Kasumi-1 (cell line): ENCODE measurements around the gene SLC27A1.
"Not testable (repeated sequence)": the region's sequence is repeated elsewhere in the genome, so short reads cannot be mapped to it uniquely, and the experiment has no call there.

Experiments used
- DNase-seq, 2 experiments: peaks; one replicate each; lab custom pipeline; 2025; lab: John Stamatoyannopoulos, UW

Gene SLC27A1

GRCh38 chr19:17511724-17512573 lies 41.6 kb downstream of the SLC27A1 start:
- DNase-seq, result peak; percentile 83 to 88

GRCh38 chr19:17512574-17512939 lies 42.2 kb downstream of the SLC27A1 start:
- no peak for DNase-seq

GRCh38 chr19:17515408-17516149 lies 45.3 kb downstream of the SLC27A1 start:
- no peak for DNase-seq

- no peak for DNase-seq
Measured at GRCh38 chr19:17517898-17518297, 47.6 kb downstream of the SLC27A1 start.

- DNase-seq, result not testable (repeated sequence)
Measured at GRCh38 chr19:17518654-17519053, 48.3 kb downstream of the SLC27A1 start.

GRCh38 chr19:17519967-17520366 lies 49.6 kb downstream of the SLC27A1 start:
- no peak for DNase-seq

- DNase-seq, result no peak
Measured at GRCh38 chr19:17520865-17521264, 50.5 kb downstream of the SLC27A1 start.

- peak; percentile 98 to 99 for DNase-seq
Measured at GRCh38 chr19:17522988-17523872, 52.9 kb downstream of the SLC27A1 start.

GRCh38 chr19:17524651-17525050 lies 54.3 kb downstream of the SLC27A1 start:
- no peak for DNase-seq

- no peak for DNase-seq
Measured at GRCh38 chr19:17525141-17525540, 54.8 kb downstream of the SLC27A1 start.

GRCh38 chr19:17526922-17527321 lies 56.6 kb downstream of the SLC27A1 start:
- no peak for DNase-seq

GRCh38 chr19:17527326-17527725 lies 57.0 kb downstream of the SLC27A1 start:
- DNase-seq, result no peak

- no peak for DNase-seq
Measured at GRCh38 chr19:17528610-17529009, 58.3 kb downstream of the SLC27A1 start.

GRCh38 chr19:17529239-17530158 lies 59.2 kb downstream of the SLC27A1 start:
- DNase-seq, result no peak

- DNase-seq, result no peak
Measured at GRCh38 chr19:17530586-17530985, 60.3 kb downstream of the SLC27A1 start.

- DNase-seq, result no peak
Measured at GRCh38 chr19:17532116-17532515, 61.8 kb downstream of the SLC27A1 start.

GRCh38 chr19:17532557-17532956 lies 62.2 kb downstream of the SLC27A1 start:
- no peak for DNase-seq

GRCh38 chr19:17534767-17535166 lies 64.4 kb downstream of the SLC27A1 start:
- DNase-seq, result no peak

GRCh38 chr19:17536955-17537354 lies 66.6 kb downstream of the SLC27A1 start:
- no peak for DNase-seq

- DNase-seq, result no peak
Measured at GRCh38 chr19:17538684-17539237, 68.4 kb downstream of the SLC27A1 start.
